Hematopoietic multipotent progenitor cell treated with erythropoietin and hydrocortisone succinate and interleukin-3 and kit ligand, for 8 days (in vitro differentiated cells): ENCODE data around the gene TRIM28.
"Not testable (repeated sequence)": the region's sequence is repeated elsewhere in the genome, so short reads cannot be mapped to it uniquely, and the experiment has no call there.

Experiments used
- DNase-seq: peaks from one replicate; pipeline ENCODE4 v3.0.0-alpha.2; 2015

The TRIM28 gene

GRCh38 chr19:58561373-58562121, 17.7 kb downstream of the TRIM28 start:
- DNase-seq: no peak

GRCh38 chr19:58562122-58563033, 18.5 kb downstream of the TRIM28 start:
- DNase-seq: peak; percentile 52

DNA sequence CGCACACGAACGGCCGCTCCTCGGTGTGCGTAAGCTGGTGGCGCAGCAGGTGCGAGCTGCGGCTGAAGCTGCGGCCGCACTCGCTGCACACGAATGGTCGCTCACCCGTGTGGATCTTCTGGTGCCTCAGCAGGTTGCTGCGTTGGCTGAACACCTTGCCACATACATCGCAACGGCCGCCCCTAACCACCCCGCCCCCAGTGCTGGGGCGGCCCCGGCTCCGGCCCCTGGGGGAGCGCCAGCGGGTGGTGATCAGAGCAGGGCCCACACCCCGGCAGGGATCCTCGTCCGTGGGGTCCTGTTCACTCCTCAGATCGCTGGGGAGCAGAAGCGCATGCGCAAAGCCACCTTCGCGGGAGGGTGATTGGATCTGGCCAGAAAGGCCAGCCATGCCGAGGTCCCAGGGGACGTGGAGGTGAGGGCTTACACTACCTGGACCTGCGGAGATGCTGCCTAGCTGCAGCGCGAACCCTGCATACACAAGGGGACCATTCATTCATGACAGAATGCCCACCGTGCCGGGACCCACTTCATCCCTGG, 19.2 kb downstream of the TRIM28 start:
- peak; percentile 54 for DNase-seq

DNA sequence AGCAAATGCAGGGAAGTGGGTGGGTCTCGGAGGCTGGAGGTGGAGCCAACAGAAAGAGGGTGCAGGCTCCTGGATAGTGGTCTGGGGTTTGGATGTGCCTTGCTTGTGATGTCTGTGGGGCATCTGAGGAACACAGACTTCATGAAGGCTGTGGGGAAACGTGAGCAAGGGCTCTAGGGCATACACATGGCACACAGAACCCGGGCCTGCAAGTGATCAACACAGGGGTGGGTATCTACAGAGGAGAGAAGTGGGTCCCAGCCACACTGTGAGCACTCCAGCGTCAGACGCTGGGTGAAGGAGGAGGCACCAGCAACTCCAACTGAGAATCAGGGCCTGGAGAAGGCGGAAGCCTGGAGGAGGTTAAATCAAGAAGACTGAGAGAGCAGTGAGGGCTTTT, 20.0 kb downstream of the TRIM28 start:
- DNase-seq: no peak

GRCh38 chr19:58566989-58567388, 23.1 kb downstream of the TRIM28 start:
- no peak for DNase-seq

- DNase-seq: peak; percentile 86
Measured at GRCh38 chr19:58568453-58569130, 24.7 kb downstream of the TRIM28 start.

- DNase-seq: no peak
Measured at GRCh38 chr19:58569191-58569942, 25.5 kb downstream of the TRIM28 start.

DNA sequence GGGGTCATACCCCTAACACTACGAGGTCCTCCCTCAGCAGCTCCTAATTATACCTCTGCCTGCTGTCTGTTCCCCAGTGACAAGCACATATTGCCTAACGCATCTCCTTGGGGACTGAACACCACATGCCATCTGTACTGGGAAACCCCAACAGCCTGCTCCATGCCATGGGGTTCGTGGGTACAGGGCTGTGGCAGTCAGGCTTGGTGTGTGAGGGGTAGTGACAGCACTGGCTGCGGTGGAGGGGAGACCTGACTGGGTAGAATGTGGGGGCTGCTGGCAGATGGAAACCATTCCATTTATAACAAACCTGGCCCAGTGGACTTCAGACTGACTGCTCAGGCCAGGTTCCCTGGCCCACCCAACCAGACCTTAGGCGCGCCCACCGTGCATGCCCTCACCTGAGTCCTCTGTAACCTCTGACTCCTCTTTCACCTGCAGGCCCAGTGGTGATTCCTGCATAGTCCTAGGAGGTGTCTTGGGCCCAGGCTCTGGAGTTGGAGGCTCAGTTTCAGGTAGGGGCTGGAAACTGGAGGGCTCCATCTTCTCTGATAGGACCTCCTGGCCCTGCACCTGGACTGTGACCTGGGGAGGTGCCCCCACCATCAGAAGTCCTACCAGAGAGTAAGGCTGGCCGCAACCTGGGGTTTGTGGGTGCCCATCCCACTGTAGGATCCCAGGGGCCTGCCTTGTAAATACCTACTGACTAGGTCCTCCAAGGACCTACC, 26.2 kb downstream of the TRIM28 start:
- DNase-seq: no peak

DNA sequence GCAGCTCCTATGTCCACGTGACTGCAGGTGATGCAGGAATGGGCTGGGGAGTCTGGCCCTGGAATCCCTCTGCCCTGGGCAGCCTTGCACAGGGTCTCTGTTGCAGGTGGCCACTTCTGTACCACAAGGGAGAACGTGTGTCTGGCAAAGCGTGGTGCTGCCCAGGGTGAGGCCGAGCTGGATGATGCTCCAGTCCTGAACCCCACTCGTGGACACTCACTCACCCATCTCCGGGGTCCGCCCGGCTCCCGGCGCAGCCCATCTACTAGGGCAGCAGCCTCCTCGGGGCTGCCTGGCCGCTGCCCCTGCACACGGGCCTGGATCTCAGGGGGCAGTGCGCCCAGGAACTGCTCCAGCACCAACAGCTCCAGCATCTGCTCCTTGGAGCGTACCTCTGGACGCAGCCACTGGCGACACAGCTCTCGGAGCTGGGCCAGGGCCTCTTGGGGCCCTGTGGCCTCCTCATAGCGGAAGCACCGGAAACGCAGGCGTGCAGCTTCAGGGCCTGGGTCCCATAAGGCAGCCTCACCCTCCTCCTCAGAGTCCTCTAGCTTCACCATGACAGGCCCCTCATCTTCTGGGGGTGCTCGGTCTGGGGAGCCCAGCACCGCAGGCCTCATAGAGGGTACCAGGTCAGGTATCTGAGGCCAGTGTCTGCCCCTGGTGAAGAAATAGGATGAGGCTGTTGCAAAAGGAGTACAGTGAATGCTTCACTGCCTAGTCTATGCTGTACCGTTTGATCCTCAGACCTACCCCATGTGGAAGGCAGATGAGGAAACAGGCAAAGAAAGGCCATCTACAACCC, 27.1 kb downstream of the TRIM28 start:
- DNase-seq: no peak

- DNase-seq: no peak
Measured at GRCh38 chr19:58571575-58571947, 27.7 kb downstream of the TRIM28 start.

- no peak for DNase-seq
Measured at GRCh38 chr19:58572026-58572817, 28.4 kb downstream of the TRIM28 start.

DNA sequence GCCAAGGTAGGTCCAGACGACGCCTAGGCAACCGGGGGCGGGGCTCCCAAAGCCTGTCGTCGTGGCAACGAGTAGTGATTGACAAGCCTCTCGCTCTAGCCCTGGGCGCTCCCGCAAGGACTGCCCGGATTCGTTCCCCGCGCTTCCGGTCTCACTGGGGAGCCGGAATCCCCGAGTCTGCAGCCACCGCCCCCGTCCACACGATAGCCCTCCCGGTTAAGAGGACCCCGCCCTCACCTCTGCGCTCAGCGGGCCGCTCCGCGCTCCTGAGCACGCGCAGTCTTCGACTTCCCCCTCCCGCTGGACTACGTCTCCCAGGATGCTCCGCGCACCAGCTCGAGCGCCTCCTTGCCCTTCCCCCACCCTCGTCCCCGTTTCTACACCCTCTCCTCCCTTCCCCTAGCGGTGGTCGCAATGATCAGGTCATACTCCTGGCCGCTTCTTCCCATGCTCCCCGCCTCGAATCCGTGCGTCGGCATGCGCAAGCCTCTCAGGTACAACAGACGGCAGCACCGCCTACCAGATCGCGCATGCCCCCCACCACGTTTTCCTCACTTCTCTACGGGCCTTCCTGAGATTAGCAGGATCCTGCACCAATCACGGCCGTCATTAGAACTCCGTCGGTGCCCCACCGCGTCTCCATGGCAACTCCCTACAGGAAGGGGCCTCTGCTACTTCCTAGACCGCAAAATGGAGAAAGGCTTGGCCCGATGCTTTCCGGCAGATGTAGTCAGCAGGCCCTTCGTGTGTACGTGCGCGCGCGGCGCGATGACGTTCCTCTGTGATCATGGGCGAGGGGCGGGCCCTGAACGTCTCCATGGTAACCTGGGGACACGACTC, 29.2 kb downstream of the TRIM28 start, which contains the start of gene MZF1:
MZF1 (minus strand) TSS at position 518 of the 840 bp plus-strand sequence. CDS start 1,946 bp downstream, outside the sequence.
- DNase-seq: peak; percentile 100

GRCh38 chr19:58573658-58574164, 29.8 kb downstream of the TRIM28 start:
- no peak for DNase-seq

DNA sequence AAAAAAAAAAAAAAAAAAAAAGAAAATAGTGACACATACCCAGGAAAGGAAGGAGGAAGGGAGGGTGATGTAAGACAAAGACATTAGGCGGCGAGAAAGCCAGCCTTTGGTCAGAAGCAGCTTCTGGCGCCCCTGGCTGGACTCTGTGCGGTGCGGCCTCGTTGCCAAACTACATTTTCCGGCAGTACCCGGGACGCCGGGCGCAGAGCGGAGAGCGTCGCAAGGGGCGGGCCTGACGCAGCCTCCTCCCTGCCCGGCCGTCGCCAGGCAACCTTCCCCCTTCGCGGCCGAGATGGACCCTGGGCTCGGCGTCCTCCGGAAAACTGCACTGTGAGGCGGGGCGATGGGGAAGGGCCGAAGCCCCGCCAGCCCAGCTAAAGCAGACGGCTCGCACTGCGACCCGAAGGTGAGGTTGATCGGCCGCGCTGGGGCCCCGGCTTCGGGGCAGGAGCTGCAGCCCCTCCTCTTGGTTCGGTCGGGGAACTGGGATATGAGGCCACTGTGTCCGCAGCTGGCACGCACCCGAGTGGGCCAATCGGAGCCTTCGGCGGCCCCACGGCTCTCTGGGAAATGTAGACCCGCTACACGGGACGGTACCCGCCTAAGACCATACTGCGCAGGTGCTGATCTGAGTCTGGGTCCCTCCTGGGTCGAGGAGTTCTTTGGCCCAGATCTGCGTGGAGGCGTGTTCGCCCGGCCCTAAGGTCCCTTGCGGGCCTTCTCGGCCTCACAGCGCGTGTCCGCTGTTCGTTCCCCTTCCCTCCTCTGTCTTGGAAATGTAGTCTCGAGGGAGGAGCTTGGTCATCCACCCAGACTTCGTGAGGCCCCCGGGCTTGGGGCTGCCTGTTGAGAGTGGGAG, 31.5 kb downstream of the TRIM28 start:
- DNase-seq: peak; percentile 91

DNA sequence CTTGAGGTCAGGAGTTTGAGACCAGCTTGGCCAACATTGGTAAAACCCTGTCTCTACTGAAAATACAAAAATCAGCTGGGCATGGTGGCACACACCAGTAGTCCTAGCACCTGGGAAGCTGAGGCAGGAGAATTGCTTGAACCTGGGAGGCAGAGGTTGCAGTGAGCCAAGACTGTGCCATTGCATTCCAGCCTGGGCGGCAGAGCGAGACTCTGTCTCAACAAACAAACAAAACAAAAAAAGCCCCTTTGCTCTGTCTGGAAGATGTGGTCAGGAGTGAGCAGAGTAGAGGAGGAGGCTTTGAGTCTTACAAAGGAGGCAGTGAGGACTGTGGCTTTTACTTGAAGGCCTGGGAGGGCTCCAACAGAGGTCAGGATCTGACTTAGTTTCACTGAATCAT, 33.7 kb downstream of the TRIM28 start:
- not testable (repeated sequence) for DNase-seq

DNA sequence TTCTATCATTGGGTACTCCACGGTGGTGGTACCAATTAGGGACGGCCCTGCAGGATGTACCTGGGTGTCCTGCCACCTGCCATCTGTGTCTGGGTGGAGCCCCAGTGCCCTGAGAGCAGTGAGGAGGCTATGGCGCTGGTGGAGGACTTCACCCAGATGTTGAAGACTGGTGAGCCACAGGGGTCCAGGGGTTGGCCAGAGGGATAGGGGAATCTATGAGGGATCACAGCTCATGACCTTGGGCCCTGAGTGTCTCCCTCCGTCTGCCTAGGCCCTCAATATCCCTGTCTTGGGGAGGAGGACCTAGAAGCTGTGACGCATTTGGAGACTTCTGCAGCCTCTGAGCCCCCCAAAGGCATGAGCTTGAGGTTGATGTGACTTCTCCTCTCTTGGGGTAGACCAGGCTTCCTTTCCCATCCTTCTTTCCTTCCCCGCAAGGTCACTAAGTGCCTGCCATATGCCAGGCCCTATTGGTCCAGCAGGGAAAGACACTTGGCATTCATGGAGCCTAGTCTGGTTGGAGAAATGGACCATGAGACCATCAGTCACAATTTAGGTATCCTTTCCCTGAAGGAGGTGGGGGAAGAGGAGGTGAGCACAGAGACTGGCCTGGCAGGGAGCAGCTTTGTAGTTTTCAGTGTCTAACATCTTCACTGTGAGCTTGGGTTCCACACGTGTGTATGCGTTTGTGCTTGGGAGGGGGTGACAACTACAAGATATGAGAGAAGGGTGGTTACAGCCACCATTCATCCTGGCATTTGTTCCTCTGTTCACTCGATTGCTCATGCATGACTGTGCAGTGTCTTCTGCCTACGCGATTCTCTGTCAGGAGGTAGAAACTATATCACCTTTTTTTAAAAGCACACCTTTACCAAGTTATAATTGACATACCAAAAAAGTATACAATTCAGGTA, 34.4 kb downstream of the TRIM28 start:
- no peak for DNase-seq
